GM21737 (cell line): ENCODE results near the gene SLC37A1.

Experiments used
- ATAC-seq: cut with Tn5 transposase; IDR thresholded peaks from one replicate; pipeline ENCODE4 v1.9.1; 2021; ENCODE audit warnings: mild to moderate bottlenecking, moderate library complexity; ENCODE audit not compliant: unreplicated experiment

Gene SLC37A1

DNA sequence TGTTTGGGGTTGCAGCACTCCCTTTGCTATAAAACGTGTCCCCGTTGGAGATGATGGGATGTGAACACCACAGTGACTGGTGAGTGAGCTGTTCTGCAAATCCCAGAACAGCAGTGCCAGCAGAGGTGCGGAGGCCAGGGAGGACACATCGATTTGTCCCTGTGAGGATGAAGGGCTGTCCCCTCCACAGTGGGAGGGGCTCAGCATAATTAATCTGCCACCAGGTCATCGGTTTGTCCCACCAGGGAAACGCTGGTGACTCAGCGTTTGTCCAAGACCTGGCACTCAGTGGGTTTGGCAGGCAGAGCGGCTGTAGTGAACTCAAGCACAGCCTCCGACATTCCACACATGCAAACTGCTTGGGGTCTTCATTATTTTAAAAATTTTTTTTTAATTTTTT, 117.0 kb downstream of the SLC37A1 start:
- ATAC-seq, result no peak
